IPS-NIHi7 (cell line): ENCODE results near the gene KRT6C.

Experiments used
- DNase-seq: peaks from one replicate; pipeline ENCODE4 v3.0.0; 2012; ENCODE audit warnings: mixed read lengths; ENCODE audit errors: extremely low spot score

KRT6C gene

DNA sequence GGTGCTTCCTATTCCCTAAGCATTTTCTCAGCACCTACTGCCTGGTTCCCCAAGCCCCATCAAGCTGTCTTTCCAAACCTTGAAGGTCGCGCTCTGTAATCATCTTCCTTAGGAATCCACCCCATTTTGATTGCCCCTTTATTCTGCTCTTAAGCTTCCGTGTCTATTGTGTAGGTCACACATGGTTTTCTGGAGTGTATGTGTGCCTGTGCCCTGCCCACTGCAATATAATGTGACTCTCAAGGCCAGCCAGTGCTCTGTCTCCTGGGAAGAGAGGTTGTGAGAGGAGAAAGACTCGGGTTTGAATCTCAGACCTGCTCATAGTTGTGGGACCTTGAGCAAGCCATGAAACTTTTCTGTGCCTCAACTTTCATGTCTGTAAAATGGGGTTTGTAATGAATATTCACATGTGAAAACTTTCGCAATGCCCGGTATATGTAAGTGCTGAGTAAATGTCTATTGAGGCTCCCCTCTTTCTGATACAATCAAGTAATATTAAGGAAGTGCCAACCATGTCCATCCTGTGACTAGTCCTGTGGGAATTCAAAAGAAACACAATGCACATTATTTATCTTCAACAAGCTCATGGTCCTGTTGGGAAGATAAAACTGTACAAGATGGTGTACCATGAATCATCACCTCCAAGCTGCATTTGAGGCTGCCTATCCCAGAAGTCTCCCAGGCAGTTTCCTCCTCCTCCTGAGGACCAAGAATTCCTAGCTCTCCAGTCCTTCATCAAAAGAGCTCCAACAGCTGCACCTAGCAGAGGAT lies 38.7 kb downstream of the KRT6C start:
- DNase-seq: no peak

DNA sequence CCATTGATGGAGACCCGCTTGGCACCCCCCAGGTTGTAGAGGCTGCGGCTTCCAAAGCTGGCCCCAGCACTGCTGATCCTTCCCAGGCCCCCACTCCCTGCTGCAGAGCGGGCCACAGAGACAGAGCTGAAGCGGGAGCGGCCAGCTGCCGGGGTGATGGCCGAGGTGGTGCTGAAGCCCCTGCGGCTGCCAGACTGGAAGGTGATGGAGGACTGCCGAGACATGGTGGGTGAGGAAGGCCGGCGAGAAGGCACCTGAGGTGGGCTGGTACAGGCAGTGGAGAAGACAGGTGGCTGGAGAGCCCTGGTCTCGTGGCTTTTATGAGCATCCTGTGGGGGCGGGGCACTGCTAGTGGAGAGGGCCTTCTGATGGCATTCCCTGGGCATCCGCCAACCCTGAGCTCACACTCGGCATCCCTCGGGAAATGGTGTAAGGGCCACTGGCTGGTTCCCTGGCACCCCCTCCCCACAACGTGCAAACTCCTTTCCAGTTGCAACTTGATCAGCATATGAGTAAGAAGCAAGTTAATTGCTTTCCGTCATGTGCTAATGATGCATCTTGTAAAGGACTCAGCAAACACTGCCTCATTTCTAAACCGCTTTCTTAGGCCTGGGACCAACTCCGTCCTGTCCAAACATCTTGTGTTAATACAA lies 39.4 kb downstream of the KRT6C start, which contains the start of gene KRT75:
Gene KRT75 (minus strand): TSS at position 291 of the 653 bp plus-strand sequence. CDS start 67 bp downstream, at position 224.
- no peak for DNase-seq

DNA sequence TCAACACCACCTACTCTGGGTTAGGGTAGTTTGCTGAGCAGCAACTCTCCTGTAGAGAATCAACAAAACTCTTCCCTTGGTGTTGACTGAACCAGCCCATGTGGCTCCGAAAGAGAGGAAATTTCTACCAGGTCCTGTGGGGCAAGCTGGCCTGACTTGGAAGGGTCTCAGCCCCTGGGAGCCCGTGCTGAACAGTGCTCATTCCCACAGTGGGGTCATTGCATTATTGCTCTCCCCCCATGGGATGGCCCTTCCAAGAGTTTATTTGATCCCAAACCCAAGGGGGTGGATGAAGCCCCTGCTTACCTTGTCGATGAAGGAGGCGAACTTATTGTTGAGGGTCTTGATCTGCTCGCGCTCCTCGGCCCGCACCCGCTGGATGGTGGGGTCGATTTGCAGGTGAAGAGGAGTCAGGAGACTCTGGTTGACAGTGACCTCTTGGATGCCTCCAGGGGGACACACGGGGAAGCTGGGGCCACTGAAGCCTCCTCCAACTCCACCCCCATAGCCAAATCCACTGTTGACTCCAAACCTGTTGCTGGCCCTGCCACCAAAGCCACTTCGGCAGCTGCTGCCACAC lies 40.0 kb downstream of the KRT6C start:
- no peak for DNase-seq

DNA sequence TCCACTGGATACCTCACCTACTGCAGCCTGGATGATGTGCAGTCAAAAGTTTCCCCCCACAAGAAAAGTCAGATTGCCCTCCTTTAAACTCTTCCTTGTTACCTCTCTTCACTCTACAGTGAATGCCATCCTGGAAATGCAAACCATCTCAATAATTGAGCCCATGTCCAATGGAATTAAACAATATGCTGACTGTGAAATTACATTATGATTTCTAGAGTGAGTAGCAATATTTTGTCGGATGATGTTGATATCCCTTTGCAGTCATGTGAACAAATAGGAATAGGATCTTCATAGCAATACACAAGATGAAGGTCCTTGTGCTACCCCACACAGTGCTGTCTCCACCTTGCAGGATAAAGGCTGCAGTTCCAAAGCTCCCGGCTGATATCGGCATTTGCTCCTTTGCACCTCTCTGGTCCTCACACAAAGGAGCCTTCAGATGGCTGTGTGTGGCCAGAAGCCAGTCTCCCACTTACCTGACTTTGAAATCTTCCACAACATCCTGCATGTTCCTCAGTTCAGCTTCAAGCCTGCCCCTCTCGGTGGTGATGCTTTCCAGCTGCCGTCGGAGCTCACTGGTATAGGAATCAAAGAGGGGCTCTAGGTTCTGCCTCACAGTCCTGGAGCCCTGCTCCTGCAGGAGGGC lies 40.9 kb downstream of the KRT6C start:
- DNase-seq: no peak

DNA sequence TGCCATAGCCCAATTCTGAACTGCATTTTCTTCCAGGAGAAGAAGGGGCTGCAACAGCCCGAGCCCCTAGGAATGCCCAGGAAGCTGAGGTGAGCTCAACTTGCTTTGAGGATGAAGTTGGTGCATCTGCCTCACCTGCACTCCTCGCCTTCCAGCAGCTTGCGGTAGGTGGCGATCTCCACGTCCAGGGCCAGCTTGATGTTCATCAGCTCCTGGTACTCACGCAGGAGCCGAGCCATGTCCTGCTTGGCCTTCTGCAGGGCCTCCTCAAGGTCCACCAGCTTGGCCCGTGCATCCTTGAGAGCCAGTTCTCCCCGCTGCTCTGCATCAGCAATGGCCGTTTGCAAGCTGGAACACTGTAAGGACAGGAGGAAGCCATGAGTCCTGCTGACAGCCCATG lies 45.5 kb downstream of the KRT6C start:
- no peak for DNase-seq

DNA sequence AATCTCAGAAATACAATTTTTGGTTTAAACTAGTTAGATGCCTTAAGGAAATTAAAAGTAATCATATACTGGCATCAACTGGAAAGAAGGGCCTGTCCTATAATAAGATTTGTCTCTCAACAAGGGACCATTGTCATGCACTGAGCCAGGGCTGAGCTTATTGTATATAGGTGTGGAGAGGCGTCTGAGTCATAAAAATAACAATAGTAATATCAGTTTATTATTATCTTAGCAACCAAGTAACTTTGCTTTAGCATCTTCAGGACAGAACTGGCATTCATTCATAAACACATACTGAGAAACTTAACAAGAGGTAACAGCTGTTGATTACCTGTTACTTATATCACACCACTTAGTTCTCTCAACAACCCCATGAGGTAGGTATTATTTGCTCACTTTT lies 46.5 kb downstream of the KRT6C start:
- no peak for DNase-seq

DNA sequence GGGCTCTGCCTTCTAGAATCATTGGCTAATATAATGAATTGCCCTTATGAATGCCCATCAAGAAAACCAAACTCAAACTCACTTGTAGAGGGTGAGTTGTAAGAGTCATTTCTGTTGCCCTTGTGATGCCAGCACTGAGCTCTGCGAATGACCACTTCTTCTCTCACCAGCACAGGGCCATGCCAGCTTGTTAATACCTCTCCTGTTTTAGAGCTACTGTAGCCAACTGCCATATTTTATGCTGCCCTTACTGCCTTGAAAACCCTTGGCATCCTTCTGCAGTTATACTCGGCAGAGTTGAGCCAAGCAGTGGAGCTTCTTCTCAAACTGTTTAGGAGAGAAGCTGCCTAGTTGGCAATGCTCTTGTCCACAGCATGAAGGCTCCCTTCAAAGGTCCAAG lies 47.6 kb downstream of the KRT6C start:
- no peak for DNase-seq

DNA sequence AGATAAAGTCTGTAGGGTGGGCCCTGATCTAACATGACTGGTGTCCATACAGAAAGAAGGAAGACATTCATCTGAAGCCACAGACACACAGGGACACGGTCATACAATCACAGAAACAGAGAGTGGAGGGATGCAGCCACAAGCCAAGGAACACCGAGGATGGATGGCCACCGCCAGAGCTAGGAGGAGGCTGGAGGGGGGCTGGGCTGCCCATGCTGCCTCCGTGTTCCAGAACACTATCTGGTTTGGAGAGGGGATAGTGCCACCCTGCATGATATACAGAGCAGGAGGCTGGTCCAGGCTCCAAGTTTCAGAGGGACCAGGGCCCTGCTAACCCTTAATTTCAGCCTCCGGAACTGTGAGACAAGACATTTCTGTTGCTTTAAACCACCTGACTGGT lies 48.1 kb downstream of the KRT6C start:
- no peak for DNase-seq

DNA sequence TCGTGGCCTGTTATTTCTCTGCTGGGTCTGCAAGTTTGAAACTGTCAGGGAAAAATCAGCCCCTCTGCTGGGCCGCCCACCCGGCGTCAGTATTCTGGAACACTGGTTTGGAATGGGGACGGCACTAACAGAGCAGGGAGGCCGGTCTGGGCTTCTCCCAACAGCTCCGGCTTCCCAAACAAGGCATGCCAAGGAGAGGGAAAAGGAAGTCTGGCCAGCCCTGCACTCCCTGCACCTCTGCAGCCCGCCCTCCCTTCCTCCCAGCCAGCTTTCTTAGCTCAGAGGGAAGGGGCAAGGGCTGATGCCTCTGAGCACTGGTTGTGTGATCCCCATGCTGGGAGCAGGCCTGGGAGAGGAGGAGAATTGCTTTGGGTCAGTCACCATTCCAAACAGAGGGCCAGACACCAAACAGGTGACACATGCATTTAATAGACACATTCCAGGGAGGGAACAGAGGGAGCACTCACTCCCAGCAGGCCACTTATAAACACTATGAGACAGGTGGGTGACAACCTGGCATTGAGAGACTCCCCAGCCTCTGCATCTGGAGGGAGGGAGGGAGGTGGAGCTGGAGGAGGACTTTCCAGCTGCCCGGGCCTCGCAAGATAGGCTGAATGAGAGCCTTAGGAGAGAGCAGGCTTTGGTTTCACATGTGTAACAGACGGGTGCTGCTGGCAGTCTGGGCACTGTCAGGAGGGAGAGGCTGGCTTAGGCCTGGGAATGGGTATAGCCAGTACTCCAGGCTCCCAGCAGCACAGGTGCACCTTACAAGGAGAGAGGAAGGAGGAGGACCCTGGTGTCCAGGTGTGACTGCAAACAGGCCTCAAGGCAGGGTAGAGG lies 49.7 kb downstream of the KRT6C start:
- no peak for DNase-seq

DNA sequence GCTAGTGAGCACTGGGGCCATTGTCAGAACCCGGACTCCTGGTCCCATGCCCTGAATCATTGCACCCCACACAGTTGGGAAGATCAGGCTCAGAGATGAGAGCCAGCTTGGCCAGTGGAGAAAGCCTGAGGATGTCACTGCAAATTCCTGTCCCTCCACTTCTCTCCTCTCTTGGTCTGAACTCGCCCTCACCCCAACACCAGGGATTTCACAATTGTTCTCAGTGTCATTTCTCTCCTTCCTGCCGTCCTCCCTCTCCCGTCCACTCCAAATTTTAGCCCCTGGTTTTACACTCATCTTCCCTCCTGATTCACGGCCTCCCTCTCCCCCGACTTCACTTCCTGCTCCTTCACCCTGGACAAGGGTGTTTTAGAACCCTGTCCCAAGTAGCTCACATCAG lies 50.6 kb downstream of the KRT6C start:
- DNase-seq: no peak

DNA sequence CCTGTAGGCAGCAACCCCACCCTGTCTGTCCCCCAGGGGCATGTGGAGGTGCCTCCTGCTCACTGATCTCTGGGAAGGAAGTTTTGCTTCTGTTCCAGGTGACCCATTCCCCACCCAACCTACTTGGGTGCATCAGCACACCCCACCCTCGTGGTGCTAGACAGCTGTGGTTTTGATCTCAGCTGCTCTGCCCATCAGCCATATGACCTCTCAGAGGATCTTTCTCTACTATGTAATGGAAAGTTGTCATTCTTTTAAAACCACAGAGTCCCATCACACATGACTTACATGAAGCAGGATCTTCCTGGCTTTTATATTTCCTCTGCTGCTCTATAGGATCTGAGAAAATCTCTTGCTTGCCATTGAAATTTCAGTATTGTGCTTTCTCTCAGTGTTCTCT lies 53.9 kb downstream of the KRT6C start:
- no peak for DNase-seq

DNA sequence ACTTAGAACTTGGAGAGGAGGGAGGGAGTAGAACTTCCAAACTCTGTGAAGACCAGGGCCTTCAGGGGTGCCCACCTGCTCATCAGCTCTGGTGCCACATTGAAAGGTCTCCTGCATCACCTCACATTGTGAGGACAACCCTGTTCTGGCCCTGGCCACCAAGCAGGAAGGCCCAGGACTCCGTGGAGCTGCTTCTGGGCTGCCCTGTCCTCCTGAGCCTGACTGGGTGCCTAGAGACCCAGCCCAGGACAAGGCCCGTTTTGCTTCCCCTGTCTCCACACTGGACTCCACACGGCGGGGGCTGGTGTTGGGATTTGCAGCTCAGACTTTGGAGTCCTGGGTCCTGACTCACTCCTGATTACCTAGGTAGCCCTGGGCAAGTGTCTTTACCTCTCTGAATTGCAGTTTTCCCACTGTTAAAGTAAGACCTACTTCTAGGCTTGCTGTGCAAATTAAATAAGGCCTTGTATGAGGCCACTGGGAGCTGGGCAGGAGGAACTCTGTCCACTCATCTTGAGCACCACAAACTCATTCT lies 55.0 kb downstream of the KRT6C start:
- no peak for DNase-seq
